K562 (cell line): ENCODE data around the gene CCL24. TPM values are rescaled to one million over a fixed set of nuclear protein-coding genes. Genes with fewer than 3 reads are reported as not detected.

Experiments
- ATAC-seq: fragments of 200-7000 bp; cut with Tn5 transposase; 3 replicates; pipeline ENCODE4 v1.9.1; 2020; ENCODE audit warnings: moderate library complexity
- BruUV-seq: library from RNA; stranded (reverse); fragments of 400-500 nt; replicated peaks from 2 replicates; lab custom pipeline; 2021; lab: Mats Ljungman, UMichigan
- CTCF ChIA-PET: fragments of 300-600 bp; formaldehyde crosslinking; extraction: SDS; loops from one replicate; lab custom pipeline; 2021; ENCODE audit warnings: low intra/inter-chr PET ratio; lab: Yijun Ruan, JAX
- POLR2A ChIA-PET: fragments of 300-600, 350-650 bp; sonication (Branson Sonifier 250); formaldehyde crosslinking; extraction: SDS; loops from one replicate; lab custom pipeline; 2021; ENCODE audit warnings: antibody characterized with exemption, inconsistent platforms; lab: Yijun Ruan, JAX
- DNase-seq, 4 experiments: peaks; one replicate each; pipeline versions ENCODE4 v3.0.0 to v3.0.0-alpha.2; 2011 to 2018; ENCODE audit warnings: low spot score in 3 of 4, mixed read lengths in 3 of 4; ENCODE audit errors: extremely low read depth in 1 of 4
- FAIRE-seq: peaks from 2 replicates; lab custom pipeline; 2011; peaks lifted over from hg19 to GRCh38; lab: Jason Lieb, UNC
- H2AFZ ChIP-seq: 2 replicates; pipeline ENCODE4 v1.6.0; 2011; ENCODE audit warnings: low read depth, low read length, control low read depth, inconsistent platforms
- H3K27ac ChIP-seq: fragments of 200-600 bp; 3 replicates; pipeline ENCODE4 v1.8.0; 2011; ENCODE audit warnings: low read depth, mild to moderate bottlenecking, control low read depth, inconsistent platforms, low read length, moderate library complexity, mixed read lengths; ENCODE audit errors: extremely low read depth
- H3K27me3 ChIP-seq, 2 experiments: fragments of 300-600 bp in 1 of 2; 2 replicates in 1 of 2; 3 replicates in 1 of 2; pipeline versions ENCODE4 v1.6.0 to v1.8.0; 2011; ENCODE audit warnings: inconsistent platforms in 2 of 2, low read length in 2 of 2, mild to moderate bottlenecking in 1 of 2, mixed read lengths in 1 of 2, moderate library complexity in 1 of 2; ENCODE audit not compliant: control insufficient read depth in 2 of 2, insufficient read depth in 2 of 2
- H3K36me3 ChIP-seq: fragments of 300-600 bp; 3 replicates; pipeline ENCODE4 v1.8.0; 2011; ENCODE audit warnings: mild to moderate bottlenecking, low read length, inconsistent platforms; ENCODE audit not compliant: control insufficient read depth, insufficient read depth
- H3K4me1 ChIP-seq, 2 experiments: fragments of 200-600 bp in 1 of 2; replicated peaks in 1 of 2; 2 replicates in 1 of 2; 3 replicates in 1 of 2; pipeline versions ENCODE4 v1.5.1 to v1.8.0; 2011; ENCODE audit warnings: inconsistent platforms in 2 of 2, low read length in 2 of 2, mild to moderate bottlenecking in 1 of 2, mixed read lengths in 1 of 2, moderate library complexity in 1 of 2; ENCODE audit not compliant: control insufficient read depth in 2 of 2, insufficient read depth in 2 of 2
- H3K4me2 ChIP-seq: 2 replicates; pipeline ENCODE4 v1.6.1; 2011; ENCODE audit warnings: low read length, control low read depth, inconsistent platforms, mixed read lengths; ENCODE audit not compliant: insufficient read depth
- H3K4me3 ChIP-seq: fragments of 200-600 bp; sonication (generic), shearing (Covaris generic); 2 replicates; pipeline ENCODE4 v1.5.1; 2016; ENCODE audit warnings: control low read depth, inconsistent platforms
- H3K79me2 ChIP-seq: fragments of 200-600 bp; 3 replicates; pipeline ENCODE4 v1.8.0; 2011; ENCODE audit warnings: low read length, inconsistent platforms; ENCODE audit not compliant: control insufficient read depth, insufficient read depth
- H3K9ac ChIP-seq, 2 experiments: 2 replicates each; pipeline versions ENCODE4 v1.6.0 to v1.6.1; 2011; ENCODE audit warnings: low read depth in 2 of 2, low read length in 2 of 2, control low read depth in 1 of 2, inconsistent platforms in 1 of 2, mild to moderate bottlenecking in 1 of 2, mixed read lengths in 1 of 2; ENCODE audit not compliant: insufficient read depth in 1 of 2
- H3K9me1 ChIP-seq: one replicate; pipeline ENCODE4 v1.6.0; 2011; ENCODE audit warnings: inconsistent platforms, mild to moderate bottlenecking, low read length, moderate library complexity; ENCODE audit not compliant: control insufficient read depth, insufficient read depth
- H3K9me3 ChIP-seq: replicated peaks from 2 replicates; pipeline ENCODE4 v1.5.1; 2011; ENCODE audit warnings: low read depth, low read length, inconsistent platforms; ENCODE audit not compliant: control insufficient read depth, insufficient read depth
- H4K20me1 ChIP-seq: replicated peaks from 2 replicates; pipeline ENCODE4 v1.6.1; 2011; ENCODE audit warnings: low read length, inconsistent platforms, mixed read lengths; ENCODE audit not compliant: control insufficient read depth, insufficient read depth
- ATF3 ChIP-seq, 2 experiments: fragments of 450-650 bp in 1 of 2; sonication (generic) in 1 of 2; formaldehyde crosslinking in 1 of 2; IDR thresholded peaks in 1 of 2; conservative IDR thresholded peaks in 1 of 2; 2 replicates each; pipeline versions ENCODE4 v1.6.1 to v1.8.1; 2016 to 2023; ENCODE audit warnings: mild to moderate bottlenecking in 2 of 2, moderate library complexity in 2 of 2, inconsistent platforms in 1 of 2, missing genetic modification reagents in 1 of 2
- CEBPB ChIP-seq: fragments of 450-650 bp; IDR thresholded peaks from 2 replicates; pipeline ENCODE4 v1.6.1; 2016; ENCODE audit warnings: missing genetic modification characterization, missing compliant biosample characterization
- CREM ChIP-seq: IDR thresholded peaks from 2 replicates; pipeline ENCODE4 v1.6.1; 2014; ENCODE audit warnings: antibody characterized with exemption, low read depth
- CTCF ChIP-seq, 3 experiments: IDR thresholded peaks in 2 of 3; conservative IDR thresholded peaks in 1 of 3; 2 replicates each; pipeline ENCODE4 v1.5.1; 2011 to 2012; ENCODE audit warnings: low read length in 3 of 3, mild to moderate bottlenecking in 3 of 3, control low read depth in 2 of 3, improper control_type of control experiment in 1 of 3, inconsistent platforms in 1 of 3, low read depth in 1 of 3, mixed read lengths in 1 of 3, moderate library complexity in 1 of 3; ENCODE audit not compliant: insufficient read depth in 2 of 3
- NKRF ChIP-seq: fragments of 450-650 bp; IDR thresholded peaks from 2 replicates; pipeline ENCODE4 v1.6.1; 2016; ENCODE audit warnings: borderline replicate concordance
- WGBS: fragments of 100-300 bp; shearing (Covaris generic); methylation state at CpG from one replicate; pipeline ENCODE4 v1.1.6; 2016; ENCODE audit warnings: low coverage, mixed read lengths; ENCODE audit not compliant: insufficient coverage; ENCODE audit errors: missing lambda C conversion rate; 5-methylcytosine and 5-hydroxymethylcytosine counted together
- in situ Hi-C: fragments of 300-500 bp; cut with MboI; formaldehyde crosslinking; loops from 4 replicates; pipeline ENCODE4 v1.15.0; 2018; ENCODE audit warnings: inconsistent platforms, mixed read lengths
- intact Hi-C: fragments of 100-400 bp; cut with micrococcal nuclease; formaldehyde crosslinking; loops from 2 replicates; pipeline ENCODE4 v1.14.2; 2022
- polyA plus RNA-seq, 8 experiments: library from polyadenylated mRNA; depleted of rRNA in 4 of 8; stranded (reverse) in 5 of 8; unstranded in 3 of 8; fragments of >200 nt; fragmentation: Nextera tagmentation in 2 of 8; fragmentation: Illumina TruSeq in 1 of 8; extraction: Ambion mirVana in 2 of 8; extraction: Trizol in 1 of 8; gene quantifications; 2 replicates each; pipeline versions ENCODE4 v1.2.1 to v1.2.3, GENCODE V29; 2011 to 2014; ENCODE audit warnings: inconsistent platforms in 1 of 8, missing spikeins in 1 of 8
- total RNA-seq, 7 experiments: library from RNA; depleted of rRNA in 6 of 7; stranded (reverse); fragments of >200 nt in 6 of 7; fragmentation: Illumina TruSeq in 2 of 7; extraction: Trizol in 2 of 7; gene quantifications; 2 replicates each; pipeline versions ENCODE4 v1.2.1 to v1.2.3, GENCODE V29; 2011 to 2021; ENCODE audit warnings: low replicate concordance in 1 of 7

The CCL24 gene
- total and polyA plus RNA-seq, 9 of the 15 experiments (the other 6 are each of a cell fraction or from before 2014, with no cell fraction given), result 0.45 to 3.6 (median 0.95) TPM; not detected in 1

GRCh38 chr7:75771224-75771623 is 42.4 kb downstream of the CCL24 start:
- FAIRE-seq (no peak), DNase-seq (no peak), ATAC-seq (no peak)
- WGBS, result 92% methylated on average over 1 of the region's 1 CpG
- Histone ChIP-seq H2AFZ (peak overlapping the region; percentile 25), H3K4me1 (peaks cover 13 to 22% of the 10 kb centered on the region in 2 experiments), H3K27me3 (no peaks in the 10 kb centered on the region), H4K20me1 (no peaks in the 10 kb centered on the region), H3K4me3 (no peak overlapping the region), H3K79me2 (no peaks in the 10 kb centered on the region), H3K27ac (no peak overlapping the region), H3K36me3 (no peaks in the 10 kb centered on the region), H3K4me2 (no peak overlapping the region), H3K9me3 (no peaks in the 10 kb centered on the region), H3K9me1 (no peaks in the 10 kb centered on the region), H3K9ac (no peak overlapping the region)
- TF ChIP-seq CTCF (IDR thresholded peaks at IDR 0.05 in 2 of 3, conservative IDR thresholded peaks at IDR 0.05 in 1 of 3; ENCODE audit: insufficient read depth in 2 of 3, low read depth in 1 of 3, low read length in 3 of 3), result no peak
- TF ChIP-seq NKRF, result no peak
- TF ChIP-seq CREM, result no peak
- 0 out of 2 replicates have a peak, but pooled peaks have one; percentile 14 for TF ChIP-seq ATF3 (IDR thresholded peaks at IDR 0.05)
- TF ChIP-seq ATF3 (CRISPR knock-in tag; conservative IDR thresholded peaks at IDR 0.05), result no peak
- TF ChIP-seq CEBPB, result peak; percentile 32; the same call in 1 of the 2 replicates
- in situ Hi-C loops (loop anchor here (25.0 kb wide), 1 partner anchor 866 kb away; the partner anchor contains the start of gene POMZP3), intact Hi-C loops (loop anchor here (5.0 kb wide), 1 partner anchor 71 kb away; no protein-coding TSS in a partner anchor)
- no TSS peak for BruUV-seq
- CTCF ChIA-PET, result no interaction called here
- POLR2A ChIA-PET, result interaction anchor here (0.6 to 1.2 kb wide), 2 partner anchors 9 to 110 kb away, joined by 4 to 5 read pairs; no protein-coding TSS in a partner anchor
